ENCODE results near the gene USP9X.

- TF ChIP-seq, protein P1, sequence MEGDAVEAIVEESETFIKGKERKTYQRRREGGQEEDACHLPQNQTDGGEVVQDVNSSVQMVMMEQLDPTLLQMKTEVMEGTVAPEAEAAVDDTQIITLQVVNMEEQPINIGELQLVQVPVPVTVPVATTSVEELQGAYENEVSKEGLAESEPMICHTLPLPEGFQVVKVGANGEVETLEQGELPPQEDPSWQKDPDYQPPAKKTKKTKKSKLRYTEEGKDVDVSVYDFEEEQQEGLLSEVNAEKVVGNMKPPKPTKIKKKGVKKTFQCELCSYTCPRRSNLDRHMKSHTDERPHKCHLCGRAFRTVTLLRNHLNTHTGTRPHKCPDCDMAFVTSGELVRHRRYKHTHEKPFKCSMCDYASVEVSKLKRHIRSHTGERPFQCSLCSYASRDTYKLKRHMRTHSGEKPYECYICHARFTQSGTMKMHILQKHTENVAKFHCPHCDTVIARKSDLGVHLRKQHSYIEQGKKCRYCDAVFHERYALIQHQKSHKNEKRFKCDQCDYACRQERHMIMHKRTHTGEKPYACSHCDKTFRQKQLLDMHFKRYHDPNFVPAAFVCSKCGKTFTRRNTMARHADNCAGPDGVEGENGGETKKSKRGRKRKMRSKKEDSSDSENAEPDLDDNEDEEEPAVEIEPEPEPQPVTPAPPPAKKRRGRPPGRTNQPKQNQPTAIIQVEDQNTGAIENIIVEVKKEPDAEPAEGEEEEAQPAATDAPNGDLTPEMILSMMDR (conservative IDR thresholded peaks at IDR 0.05), result no peak
- peak; percentile 79 for TF ChIP-seq ZFX (IDR thresholded peaks at IDR 0.05)
Measured at GRCh38 chrX:41085878-41086626, 807 bp downstream of the USP9X start.
